Uterus (tissue), 4 donors: ENCODE data around the gene PRDX1. TPM values are rescaled to one million over a fixed set of nuclear protein-coding genes. Genes with fewer than 3 reads are reported as not detected.
"Not testable (repeated sequence)": the region's sequence is repeated elsewhere in the genome, so short reads cannot be mapped to it uniquely, and the experiment has no call there.

Experiments
- DNase-seq, 2 donors: peaks; one replicate each; pipeline ENCODE4 v3.0.0-alpha.2; 2019 to 2020
- H3K27ac ChIP-seq, 2 donors: fragments of 200-600 bp; sonication (generic); 1 replicate in 1 of 2; 2 replicates in 1 of 2; pipeline ENCODE4 v1.5.1; 2016 to 2018
- H3K27me3 ChIP-seq, 2 donors: fragments of 200-600 bp; sonication (generic); one replicate each; pipeline ENCODE4 v1.5.1; 2018 to 2019; ENCODE audit warnings: control low read depth in 1 of 2
- H3K36me3 ChIP-seq, 2 donors: fragments of 200-600 bp; sonication (generic); one replicate each; pipeline ENCODE4 v1.5.1; 2019; ENCODE audit warnings: control low read depth in 1 of 2
- H3K4me1 ChIP-seq, 2 donors: fragments of 200-600 bp; sonication (generic); one replicate each; pipeline ENCODE4 v1.5.1; 2018 to 2019; ENCODE audit warnings: control low read depth in 1 of 2
- H3K4me3 ChIP-seq, 2 donors: fragments of 200-600 bp; sonication (generic); 1 replicate in 1 of 2; 2 replicates in 1 of 2; pipeline ENCODE4 v1.5.1; 2018 to 2019; ENCODE audit warnings: mild to moderate bottlenecking in 1 of 2
- H3K9me3 ChIP-seq, 2 donors: fragments of 200-600 bp; sonication (generic); one replicate each; pipeline ENCODE4 v1.5.1; 2019; ENCODE audit warnings: control low read depth in 1 of 2
- CTCF ChIP-seq, 4 experiments: fragments of 200-600 bp in 2 of 4; fragments of 450-650 bp in 2 of 4; sonication (generic) in 2 of 4; IDR thresholded peaks; one replicate each; pipeline ENCODE4 v1.5.1; 2016 to 2019; ENCODE audit warnings: antibody characterized with exemption in 4 of 4, mild to moderate bottlenecking in 2 of 4, moderate library complexity in 1 of 4
- POLR2A ChIP-seq, 2 donors: fragments of 450-650 bp; IDR thresholded peaks; one replicate each; pipeline ENCODE4 v1.6.1; 2016; ENCODE audit warnings: antibody characterized with exemption in 2 of 2, mild to moderate bottlenecking in 1 of 2, moderate library complexity in 1 of 2
- intact Hi-C: fragments of 100-400 bp; cut with DNase I; formaldehyde crosslinking; loops from one replicate; pipeline ENCODE4 v1.15.1; 2023; ENCODE audit warnings: low total_unique reads
- total RNA-seq, 4 donors: library from RNA; depleted of rRNA in 3 of 4; stranded (reverse); fragments of >200 nt in 3 of 4; gene quantifications; one replicate each; pipeline versions ENCODE4 v1.1.0 to v1.2.4, GENCODE V29; 2014 to 2023
- donor health status: DM: yes; HTN: yes; CAD: no.

Gene PRDX1
- total RNA-seq, 4 donors from 2014 or later = 189 to 253 (median 202) TPM

DNA sequence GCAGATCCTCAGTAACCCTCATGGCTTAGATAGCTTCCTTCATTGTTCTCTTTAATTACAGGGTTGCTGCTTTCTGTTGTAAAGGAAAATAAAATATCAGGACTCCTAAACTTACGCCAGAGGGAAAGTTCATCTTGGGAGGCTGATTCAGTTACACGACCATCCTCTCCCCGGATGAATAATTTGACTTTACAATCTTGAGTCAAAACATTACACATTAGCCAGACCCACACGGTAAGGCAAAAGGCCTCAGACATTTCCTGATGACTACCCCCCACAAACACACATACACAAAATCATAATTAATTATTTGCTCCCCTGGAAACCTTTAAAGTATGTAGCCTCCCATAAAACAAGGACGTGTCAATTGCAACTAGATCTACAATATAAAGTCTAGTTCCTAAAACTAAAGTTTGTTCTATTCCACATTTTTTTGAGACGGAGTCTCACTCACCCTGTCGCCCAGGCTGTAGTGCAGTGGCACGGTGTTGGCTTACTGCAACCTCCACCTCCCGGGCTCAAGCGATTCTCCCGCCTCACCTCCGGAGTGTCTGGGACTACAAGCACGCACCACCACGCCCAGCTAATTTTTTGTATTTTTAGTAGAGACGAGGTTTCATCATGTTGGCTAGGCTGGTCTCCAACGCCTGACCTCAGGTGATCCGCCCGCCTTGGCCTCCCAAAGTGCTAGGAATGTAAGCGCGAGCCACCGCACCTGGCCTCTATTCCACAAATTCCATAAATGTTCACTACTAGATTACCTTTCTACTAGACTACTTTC is 830 bp upstream of the PRDX1 start:
- Histone ChIP-seq H3K27ac (peak overlapping the region; percentile 94 to 97), H3K36me3 (no peaks in the 10 kb centered on the region), H3K9me3 (no peaks in the 10 kb centered on the region), H3K4me3 (peak overlapping the region; percentile 88 to 90), H3K4me1 (no peaks in the 10 kb centered on the region), H3K27me3 (no peaks in the 10 kb centered on the region)
- no peak for TF ChIP-seq CTCF (IDR thresholded peaks at IDR 0.05)
- TF ChIP-seq POLR2A (IDR thresholded peaks at IDR 0.05) = no peak
- peak in 1 of 2 donors; percentile 23 for DNase-seq
- intact Hi-C loops = no loop called here

DNA sequence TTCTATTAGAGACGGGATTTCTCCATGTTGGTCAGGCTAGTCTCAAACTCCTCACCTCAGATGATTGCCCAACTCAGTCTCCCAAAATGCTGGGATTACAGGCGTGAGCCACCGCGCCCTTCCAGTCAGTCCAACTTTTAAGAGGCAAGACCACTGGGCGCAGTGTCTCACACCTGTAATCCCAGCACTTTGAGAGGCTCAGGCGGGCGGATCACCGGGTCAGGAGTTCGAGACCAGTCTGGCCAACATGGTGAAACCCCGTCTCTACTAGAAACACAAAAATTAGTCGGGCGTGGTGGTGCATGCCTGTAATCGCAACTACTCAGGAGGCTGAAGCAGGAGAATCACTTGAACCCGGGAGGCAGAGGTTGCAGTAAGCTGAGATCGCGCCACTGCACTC is 1.9 kb downstream of the PRDX1 start:
- H3K27me3 ChIP-seq, H3K9me3 ChIP-seq, H3K36me3 ChIP-seq, DNase-seq, H3K4me3 ChIP-seq, H3K4me1 ChIP-seq: not testable (repeated sequence)
- peak overlapping the region in 1 of 2 donors; percentile 17 for H3K27ac ChIP-seq
- intact Hi-C loops = loop anchor here (10.0 kb wide), 1 partner anchor 45 kb away; no protein-coding TSS in a partner anchor

DNA sequence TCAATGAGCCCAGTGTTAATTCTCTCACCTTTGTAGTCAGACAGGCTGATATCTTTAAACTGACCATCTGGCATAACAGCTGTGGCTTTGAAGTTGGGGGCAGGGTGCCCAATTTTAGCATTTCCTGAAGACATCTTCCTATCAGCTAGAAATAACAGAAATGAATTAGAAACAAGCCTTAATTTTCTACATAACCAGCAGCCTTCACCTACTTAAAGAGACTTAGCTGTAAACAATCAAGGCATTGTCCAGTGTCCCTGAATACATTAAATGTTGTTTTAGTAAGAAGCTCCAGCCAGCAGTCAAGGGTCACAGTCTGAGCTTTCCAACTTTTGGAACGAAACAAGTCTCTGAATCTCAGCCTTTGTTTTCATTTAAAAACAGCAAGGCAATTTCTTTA is 2.8 kb downstream of the PRDX1 start:
- H3K4me1 ChIP-seq = no peaks in the 10 kb centered on the region
- no peaks in the 10 kb centered on the region for H3K36me3 ChIP-seq
- no peak overlapping the region for H3K4me3 ChIP-seq
- peak overlapping the region in 1 of 2 donors; percentile 17 for H3K27ac ChIP-seq
- no peak for DNase-seq
- intact Hi-C loops = loop anchor here (10.0 kb wide), 1 partner anchor 46 kb away; no protein-coding TSS in a partner anchor
- H3K9me3 ChIP-seq = no peaks in the 10 kb centered on the region
- H3K27me3 ChIP-seq = no peaks in the 10 kb centered on the region
- TF ChIP-seq CTCF (IDR thresholded peaks at IDR 0.05) (no peak), POLR2A (IDR thresholded peaks at IDR 0.05) (no peak)

GRCh38 chr1:45518366-45518765 is 3.3 kb downstream of the PRDX1 start:
- intact Hi-C loops = loop anchor here (10.0 kb wide), 1 partner anchor 46 kb away; no protein-coding TSS in a partner anchor
- not testable (repeated sequence) for H3K27ac ChIP-seq, H3K4me3 ChIP-seq, H3K9me3 ChIP-seq, H3K27me3 ChIP-seq, DNase-seq, H3K36me3 ChIP-seq, H3K4me1 ChIP-seq

- H3K4me3 ChIP-seq = no peak overlapping the region
- TF ChIP-seq POLR2A (IDR thresholded peaks at IDR 0.05) (no peak), CTCF (IDR thresholded peaks at IDR 0.05) (no peak)
- no peaks in the 10 kb centered on the region for H3K4me1 ChIP-seq
- intact Hi-C loops = loop anchor here (10.0 kb wide), 1 partner anchor 48 kb away; no protein-coding TSS in a partner anchor
- no peaks in the 10 kb centered on the region for H3K9me3 ChIP-seq
- DNase-seq = no peak
- H3K27me3 ChIP-seq = no peaks in the 10 kb centered on the region
- no peaks in the 10 kb centered on the region for H3K36me3 ChIP-seq
- H3K27ac ChIP-seq = no peak overlapping the region
These were observed 5.2 kb downstream of the PRDX1 start for GRCh38 chr1:45516465-45516864.

DNA sequence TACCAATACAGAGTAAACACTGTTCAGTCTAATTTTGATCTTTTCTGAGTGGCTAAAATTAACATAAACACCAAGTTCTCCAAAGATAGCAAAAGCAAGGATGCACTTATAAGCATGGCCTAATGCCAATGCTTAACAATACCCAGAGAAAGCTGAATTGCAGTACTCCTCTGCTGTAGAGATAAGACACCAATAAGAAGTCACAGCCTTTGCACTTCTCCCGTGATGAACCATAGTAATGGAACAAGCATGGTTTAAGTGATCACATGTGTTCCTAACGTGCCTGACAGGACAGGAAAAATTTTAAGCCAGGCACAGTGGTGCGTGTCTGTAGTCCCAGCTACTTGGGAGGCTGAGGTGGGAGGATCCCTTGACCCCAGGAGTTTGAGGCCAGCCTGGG is 5.6 kb downstream of the PRDX1 start:
- Histone ChIP-seq H3K9me3 (no peaks in the 10 kb centered on the region), H3K27me3 (no peaks in the 10 kb centered on the region), H3K4me3 (no peak overlapping the region), H3K36me3 (no peaks in the 10 kb centered on the region), H3K27ac (no peak overlapping the region), H3K4me1 (no peaks in the 10 kb centered on the region)
- no peak for DNase-seq
- TF ChIP-seq CTCF (IDR thresholded peaks at IDR 0.05) (no peak), POLR2A (IDR thresholded peaks at IDR 0.05) (no peak)
- intact Hi-C loops = loop anchor here (10.0 kb wide), 1 partner anchor 49 kb away; no protein-coding TSS in a partner anchor

DNA sequence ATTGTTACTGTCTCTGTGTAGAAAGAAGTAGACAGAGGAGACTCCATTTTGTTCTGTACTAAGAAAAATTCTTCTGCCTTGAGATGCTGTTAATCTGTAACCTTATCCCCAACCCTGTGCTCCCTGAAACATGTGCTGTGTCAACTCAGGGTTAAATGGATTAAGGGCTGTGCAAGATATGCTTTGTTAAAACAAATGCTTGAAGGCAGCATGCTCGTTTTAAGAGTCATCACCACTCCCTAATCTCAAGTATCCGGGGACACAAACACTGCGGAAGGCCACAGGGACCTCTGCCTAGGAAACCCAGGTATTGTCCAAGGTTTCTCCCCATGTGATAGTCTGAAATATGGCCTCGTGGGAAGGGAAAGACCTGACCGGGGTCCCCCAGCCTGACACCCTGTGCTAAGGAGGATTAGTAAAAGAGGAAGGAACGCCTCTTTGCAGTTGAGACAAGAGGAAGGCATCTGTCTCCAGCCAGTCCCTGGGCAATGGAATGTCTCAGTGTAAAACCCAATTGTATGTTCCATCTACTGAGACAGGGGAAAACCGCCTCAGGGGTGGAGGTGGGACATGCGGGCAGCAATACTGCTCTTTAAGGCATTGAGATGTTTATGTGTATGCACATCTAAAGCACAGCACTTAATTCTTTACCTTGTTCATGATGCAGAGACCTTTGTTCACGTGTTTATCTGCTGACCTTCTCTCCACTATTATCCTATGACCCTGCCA is 8.0 kb downstream of the PRDX1 start:
- DNase-seq, H3K9me3 ChIP-seq, H3K27ac ChIP-seq, H3K4me3 ChIP-seq, H3K27me3 ChIP-seq, H3K36me3 ChIP-seq, H3K4me1 ChIP-seq: not testable (repeated sequence)
- intact Hi-C loops = loop anchor here (10.0 kb wide), 1 partner anchor 51 kb away; no protein-coding TSS in a partner anchor
